Ovary (tissue), 9 donors: ENCODE measurements around the gene FANCM. TPM values are rescaled to one million over a fixed set of nuclear protein-coding genes. Genes with fewer than 3 reads are reported as not detected.

Experiments
- DNase-seq, 5 donors: peaks; one replicate each; pipeline ENCODE4 v3.0.0-alpha.2; 2019 to 2020
- H3K27ac ChIP-seq, 2 donors: fragments of 200-600 bp; one replicate each; pipeline versions ENCODE4 v1.5.1 to v1.8.0; 2019 to 2022
- H3K27me3 ChIP-seq: fragments of 200-600 bp; one replicate; pipeline ENCODE4 v1.8.0; 2022
- H3K36me3 ChIP-seq: fragments of 200-600 bp; sonication (generic); one replicate; pipeline ENCODE4 v1.5.1; 2019
- H3K4me1 ChIP-seq: one replicate; pipeline ENCODE4 v1.8.1; 2013; ENCODE audit warnings: mild to moderate bottlenecking, moderate library complexity; ENCODE audit not compliant: insufficient read depth
- H3K4me3 ChIP-seq: fragments of 200-600 bp; sonication (generic); one replicate; pipeline ENCODE4 v1.5.1; 2017
- H3K9me3 ChIP-seq, 2 donors: fragments of 200-600 bp in 1 of 2; sonication (generic) in 1 of 2; one replicate each; pipeline versions ENCODE4 v1.5.1 to v1.8.1; 2013 to 2019; ENCODE audit warnings: mild to moderate bottlenecking in 1 of 2, moderate library complexity in 1 of 2
- CTCF ChIP-seq, 3 donors: fragments of 450-650 bp in 2 of 3; fragments of 200-600 bp in 1 of 3; IDR thresholded peaks; one replicate each; pipeline versions ENCODE4 v1.5.1 to v1.8.0; 2016 to 2022; ENCODE audit warnings: antibody characterized with exemption in 3 of 3, mild to moderate bottlenecking in 1 of 3
- EP300 ChIP-seq: sonication (generic); formaldehyde crosslinking; IDR thresholded peaks from one replicate; pipeline ENCODE4 v1.6.1; 2017; ENCODE audit warnings: antibody characterized with exemption
- POLR2A ChIP-seq: fragments of 450-650 bp; IDR thresholded peaks from one replicate; pipeline ENCODE4 v1.6.1; 2017; ENCODE audit warnings: antibody characterized with exemption, mild to moderate bottlenecking, moderate library complexity
- WGBS, 3 donors: extraction: QIAGEN DNeasy Blood & Tissue Kit in 1 of 3; methylation state at CpG; one replicate each; pipeline versions ENCODE4 v1.1.5 to v1.1.7; 2013 to 2017; 5-methylcytosine and 5-hydroxymethylcytosine counted together
- intact Hi-C, 4 donors: fragments of 100-400 bp; cut with DNase I; formaldehyde crosslinking; loops; one replicate each; pipeline versions ENCODE4 v1.11.0 to v1.15.1; 2022 to 2023
- polyA plus RNA-seq, 2 donors: library from polyadenylated mRNA; stranded (reverse); fragments of 200-250 nt in 1 of 2; fragments of 350-450 nt in 1 of 2; fragmentation: Illumina TruSeq in 1 of 2; extraction: RNeasy Lipid Tissue Mini Kit (QIAGEN cat#74804) in 1 of 2; gene quantifications; one replicate each; pipeline ENCODE4 v1.2.3, GENCODE V29; 2013 to 2014
- total RNA-seq, 7 donors: library from RNA; depleted of rRNA in 2 of 7; stranded (reverse); fragments of >200 nt in 2 of 7; fragmentation: NEBNext Ultra II Directional in 3 of 7; extraction: Animal tissue kit (Norgen Biotek cat#: 25700) in 3 of 7; gene quantifications; one replicate each; pipeline versions ENCODE4 v1.1.0 to v1.2.4, GENCODE V29; 2016 to 2023
- donor health status: DM: no; HTN: no; CAD: no; lungs with moderate emphysema.
- donor health status: DM: no; HTN: no; CAD: no.
- donor health status: Bipolar disorder and iron deficiency.
- donor health status: DM: yes; HTN: yes; CAD: no.
- donor health status: DM: no; HTN: no; CAD: no.
- donor health status: DM: yes; HTN: yes; CAD: no.

The FANCM gene
- total and polyA plus RNA-seq, 9 donors, result 2.4 to 9.1 (median 5.0) TPM

DNA sequence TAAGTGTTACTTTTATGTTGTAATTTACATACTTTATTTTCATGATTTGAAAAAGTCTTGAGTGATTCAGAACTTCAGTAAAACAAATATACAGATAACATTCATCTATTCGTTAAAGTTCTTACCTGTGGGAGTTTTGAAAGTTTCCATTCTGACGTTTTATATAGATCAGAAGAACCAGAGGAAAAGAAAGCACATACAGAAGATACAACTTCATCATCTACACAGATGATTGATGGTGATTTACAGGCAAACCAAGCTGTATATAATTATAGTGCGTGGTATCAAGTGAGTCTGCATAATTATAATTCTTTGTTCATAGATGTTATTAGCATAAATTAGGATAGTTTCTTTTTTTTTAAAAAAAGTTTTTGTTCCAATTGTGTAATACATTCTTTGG is 21.4 kb upstream of the FANCM start:
- H3K4me1 ChIP-seq, result no peaks in the 10 kb centered on the region
- WGBS, 3 donors, result 53 to 65% (median 55%) methylated on average over 3 of the region's 3 CpGs
- H3K4me3 ChIP-seq, result no peak overlapping the region
- no peaks in the 10 kb centered on the region for H3K9me3 ChIP-seq
- no peaks in the 10 kb centered on the region for H3K27me3 ChIP-seq
- H3K27ac ChIP-seq, result no peak overlapping the region
- intact Hi-C loops, result no loop called here
- no peak for DNase-seq
- no peaks in the 10 kb centered on the region for H3K36me3 ChIP-seq
- TF ChIP-seq CTCF (IDR thresholded peaks at IDR 0.05), result no peak

GRCh38 chr14:45118594-45118993 is 17.1 kb upstream of the FANCM start:
- H3K4me3 ChIP-seq, result no peak overlapping the region
- no peak for DNase-seq
- H3K27me3 ChIP-seq, result no peaks in the 10 kb centered on the region
- TF ChIP-seq EP300 (no peak), CTCF (IDR thresholded peaks at IDR 0.05) (no peak), POLR2A (no peak)
- H3K4me1 ChIP-seq, result no peaks in the 10 kb centered on the region
- H3K36me3 ChIP-seq, result no peaks in the 10 kb centered on the region
- WGBS, 3 donors, result 84 to 86% (median 86%) methylated on average over 6 of the region's 6 CpGs
- no peaks in the 10 kb centered on the region for H3K9me3 ChIP-seq
- no peak overlapping the region for H3K27ac ChIP-seq
- intact Hi-C loops, result no loop called here

- Histone ChIP-seq H3K4me1 (no peaks in the 10 kb centered on the region), H3K27ac (no peak overlapping the region), H3K36me3 (no peaks in the 10 kb centered on the region), H3K9me3 (no peaks in the 10 kb centered on the region), H3K27me3 (no peaks in the 10 kb centered on the region), H3K4me3 (no peak overlapping the region)
- no peak for TF ChIP-seq EP300
- TF ChIP-seq CTCF (IDR thresholded peaks at IDR 0.05), result no peak
- no peak for TF ChIP-seq POLR2A
- intact Hi-C loops, result no loop called here
- WGBS, 3 donors, result 70 to 83% (median 78%) methylated on average over 1 of the region's 1 CpG
- DNase-seq, result no peak
These were observed 15.6 kb upstream of the FANCM start for GRCh38 chr14:45120096-45120495.

GRCh38 chr14:45123271-45123670 is 12.5 kb upstream of the FANCM start:
- no peak for TF ChIP-seq CTCF (IDR thresholded peaks at IDR 0.05)
- intact Hi-C loops, result no loop called here
- Histone ChIP-seq H3K36me3 (no peaks in the 10 kb centered on the region), H3K27me3 (no peaks in the 10 kb centered on the region), H3K9me3 (no peaks in the 10 kb centered on the region), H3K27ac (no peak overlapping the region), H3K4me1 (no peaks in the 10 kb centered on the region), H3K4me3 (no peak overlapping the region)
- DNase-seq, result no peak
- WGBS, 3 donors, result 84 to 88% (median 86%) methylated on average over 3 of the region's 3 CpGs

- Histone ChIP-seq H3K27ac (no peak overlapping the region), H3K27me3 (no peaks in the 10 kb centered on the region), H3K36me3 (no peaks in the 10 kb centered on the region), H3K4me3 (no peak overlapping the region), H3K4me1 (no peaks in the 10 kb centered on the region), H3K9me3 (no peaks in the 10 kb centered on the region)
- intact Hi-C loops, result no loop called here
- TF ChIP-seq CTCF (IDR thresholded peaks at IDR 0.05) (no peak), EP300 (no peak), POLR2A (no peak)
- 89 to 100% (median 94%) methylated on average over 2 of the region's 2 CpGs for WGBS, 3 donors
- DNase-seq, result no peak
These were observed 10.0 kb upstream of the FANCM start for GRCh38 chr14:45125754-45126153.
